ENCODE measurements around the gene PHACTR1. TPM values are rescaled to one million over a fixed set of nuclear protein-coding genes. Genes with fewer than 3 reads are reported as not detected.

PHACTR1 gene
- total and polyA plus RNA-seq, 2 of the 4 experiments (the other 2 are of a cell fraction): not detected

DNA sequence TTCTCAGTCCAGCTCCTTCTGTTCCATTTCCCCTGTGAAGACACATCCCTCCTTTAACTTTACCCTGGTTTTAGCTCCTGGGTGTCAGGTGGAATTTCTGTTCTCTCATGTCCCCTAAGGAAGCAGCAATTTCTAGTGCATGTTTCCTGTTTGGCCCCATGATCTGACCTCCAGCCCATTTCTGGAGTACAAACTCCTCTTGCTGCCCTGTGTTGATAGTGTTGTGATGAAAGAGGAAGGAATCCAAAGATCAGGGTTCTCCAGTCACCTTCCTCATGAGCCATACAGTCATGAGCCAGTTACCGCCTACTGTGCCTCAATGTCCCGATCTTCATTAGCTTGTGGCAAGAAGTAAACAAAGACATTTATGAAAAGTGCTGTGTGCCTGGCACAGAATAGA, 97.4 kb downstream of the PHACTR1 start:
- ATAC-seq (ENCODE audit: low read depth) (no peak), DNase-seq (no peak)
- Histone ChIP-seq H3K4me1 (ENCODE audit: control insufficient read depth, insufficient read depth, low read length) (no peaks in the 10 kb centered on the region), H4K5ac (ENCODE audit: low read depth, low read length) (no peak overlapping the region), H3K27me3 (ENCODE audit: control insufficient read depth, insufficient read depth, low read length) (no peaks in the 10 kb centered on the region), H4K8ac (ENCODE audit: low read depth in 2 of 2, low read length in 2 of 2) (no peak overlapping the region), H2AK9ac (replicated peaks; ENCODE audit: low read depth, low read length, poor library complexity) (no peak overlapping the region), H2AFZ (replicated peaks; ENCODE audit: low read length, poor library complexity) (no peak overlapping the region), H2BK20ac (ENCODE audit: low read depth, low read length) (no peak overlapping the region), H3K4ac (ENCODE audit: low read depth, low read length) (no peak overlapping the region), H3K18ac (ENCODE audit: low read depth, low read length) (no peak overlapping the region), H3K56ac (ENCODE audit: extremely low read depth, insufficient read depth, low read length) (no peak overlapping the region), H3K36me3 (ENCODE audit: control insufficient read depth, insufficient read depth, low read length) (no peaks in the 10 kb centered on the region), H2BK120ac (ENCODE audit: low read depth, low read length) (no peak overlapping the region), H2AK5ac (ENCODE audit: low read depth, low read length) (no peak overlapping the region), H2BK5ac (ENCODE audit: low read depth, low read length, poor library complexity, severe bottlenecking) (no peak overlapping the region), H3K27ac (ENCODE audit: insufficient read depth, low read length) (no peak overlapping the region), H3K4me3 (ENCODE audit: insufficient read depth, low read depth, low read length) (no peak overlapping the region), H3K9me1 (ENCODE audit: insufficient read depth, low read length) (no peaks in the 10 kb centered on the region), H3K9ac (ENCODE audit: low read depth, low read length) (no peak overlapping the region), H3K14ac (replicated peaks; ENCODE audit: low read depth, low read length) (no peak overlapping the region), H3K4me2 (ENCODE audit: low read depth, low read length) (no peak overlapping the region), H4K91ac (ENCODE audit: insufficient read depth, low read depth, low read length) (no peak overlapping the region), H4K20me1 (ENCODE audit: insufficient read depth, low read length) (no peaks in the 10 kb centered on the region), H2BK15ac (ENCODE audit: low read depth, low read length) (no peak overlapping the region), H3K23ac (ENCODE audit: low read depth, low read length) (no peak overlapping the region), H3K9me3 (ENCODE audit: control insufficient read depth, insufficient read depth, low read length) (peaks cover 9% of the 10 kb centered on the region; the same call in 1 of the 2 replicates), H3K79me1 (ENCODE audit: low read depth in 1 of 2, low read length in 2 of 2) (no peaks in the 10 kb centered on the region)
- CTCF ChIA-PET: interaction anchor here (1.3 kb wide), 1 partner anchor 23 kb away, joined by 3 read pairs; no protein-coding TSS in a partner anchor
- TF ChIP-seq RCOR1 (IDR thresholded peaks at IDR 0.05; ENCODE audit: insufficient replicate concordance, low read length): no peak
- no peak for TF ChIP-seq MAZ (IDR thresholded peaks at IDR 0.05; ENCODE audit: borderline replicate concordance, low read depth, low read length)
- dilution Hi-C loops (cut with HindIII; ENCODE audit: low sequenced_read_pairs, unreplicated experiment): no loop called here
- BruUV-seq (replicated peaks): no TSS peak
- in situ Hi-C loops (cut with MboI; ENCODE audit: low sequenced_read_pairs): no loop called here
- intact Hi-C loops (cut with micrococcal nuclease): no loop called here
- POLR2A ChIA-PET (ENCODE audit: unreplicated experiment): no interaction called here
- 94% methylated on average over 2 of the region's 2 CpGs; no CpG with 5 or more reads in 1 of the 2 experiments for WGBS, 2 experiments (ENCODE audit: extremely low coverage in 2 of 2, insufficient read length in 1 of 2)
